GM20431 (cell line): Measurements from ENCODE around the gene PIGV.
"Not testable (repeated sequence)": the region's sequence is repeated elsewhere in the genome, so short reads cannot be mapped to it uniquely, and the experiment has no call there.

Experiments used
- in situ Hi-C: fragments of 300-500 bp; cut with MseI, MboI; formaldehyde crosslinking; loops from one replicate; pipeline ENCODE4 v1.15.0; 2020; ENCODE audit warnings: low sequenced_read_pairs; ENCODE audit not compliant: unreplicated experiment

Gene PIGV

DNA sequence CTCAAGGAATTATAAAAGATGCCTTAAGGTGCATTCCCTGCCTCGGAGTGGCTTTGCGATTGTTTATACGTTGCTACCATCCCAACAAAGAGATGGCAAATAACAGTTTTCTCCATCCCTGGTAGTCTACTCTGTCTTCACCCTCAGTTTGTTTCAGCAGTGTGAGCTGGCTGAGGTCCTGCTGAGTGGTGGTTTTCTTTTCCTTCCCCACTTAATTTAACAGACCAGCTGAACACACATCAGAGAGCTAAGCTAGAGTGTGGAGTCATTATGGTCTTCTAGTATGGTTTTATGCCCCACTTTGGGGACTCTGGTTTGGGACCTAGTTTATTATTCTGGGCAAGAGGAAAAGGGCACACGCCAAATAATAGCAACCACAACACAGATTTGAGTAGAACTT is 2.2 kb downstream of the PIGV start:
- in situ Hi-C loops, result loop anchor here (10.0 kb wide), 2 partner anchors 105 to 185 kb away; no protein-coding TSS in a partner anchor

DNA sequence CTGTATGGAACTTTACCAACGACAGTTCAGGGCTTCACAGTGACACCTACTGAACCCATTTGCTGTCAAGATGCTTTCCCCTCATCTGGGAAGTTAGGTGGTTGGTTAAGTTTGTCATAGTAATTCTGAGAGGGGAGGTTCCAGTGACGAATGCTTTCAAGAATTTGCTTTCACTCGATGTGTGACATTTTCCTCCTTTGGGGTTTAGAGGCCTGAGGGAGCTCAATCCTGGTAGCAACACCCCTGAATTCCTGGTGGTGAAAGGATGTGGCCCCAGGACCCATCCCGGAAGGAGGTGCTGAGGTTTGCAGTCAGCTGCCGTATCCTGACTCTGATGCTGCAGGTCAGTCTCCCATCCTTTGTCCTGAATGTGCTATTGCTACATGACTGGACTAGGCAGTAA is 2.8 kb downstream of the PIGV start:
- in situ Hi-C loops, result loop anchor here (10.0 kb wide), 1 partner anchor 186 kb away; no protein-coding TSS in a partner anchor

DNA sequence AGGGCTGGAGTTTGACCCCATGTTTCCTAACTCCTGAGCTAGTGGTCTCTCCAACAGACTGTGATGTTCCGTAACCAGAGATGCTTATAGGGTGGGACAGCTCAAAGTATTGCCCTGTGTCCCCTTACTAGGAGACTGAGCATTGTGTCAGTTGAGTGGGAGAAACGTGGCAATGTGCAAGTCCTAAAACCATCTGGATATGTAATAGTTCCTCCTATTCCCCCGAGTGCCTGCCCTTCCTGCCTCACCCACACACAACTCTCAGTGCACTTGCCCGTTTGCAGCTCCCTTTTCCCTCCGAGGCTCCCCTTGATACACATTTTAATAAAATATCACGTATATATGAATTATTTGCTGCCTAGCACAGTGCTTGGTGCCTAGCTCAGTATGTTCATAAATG is 3.4 kb downstream of the PIGV start:
- in situ Hi-C loops, result loop anchor here (10.0 kb wide), 1 partner anchor 186 kb away; no protein-coding TSS in a partner anchor

DNA sequence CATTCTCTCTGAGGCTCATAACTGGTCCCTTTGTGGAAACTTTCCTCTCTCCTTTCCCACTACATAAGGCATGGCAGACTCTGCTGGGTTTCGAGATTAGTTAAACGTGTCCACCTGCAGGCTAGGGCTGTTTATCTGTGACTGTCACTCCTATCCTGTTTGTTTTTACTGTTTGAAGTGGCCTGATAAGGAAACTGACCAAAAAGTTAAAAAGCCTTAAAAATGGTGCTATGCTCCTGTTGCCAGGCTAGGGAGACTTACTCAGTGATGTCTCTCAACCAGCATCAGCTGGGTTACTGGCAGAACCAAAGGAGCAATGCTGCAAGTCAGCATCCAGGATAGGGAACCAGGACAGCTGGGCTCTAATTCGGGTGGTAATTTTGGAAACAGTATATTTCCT is 3.9 kb downstream of the PIGV start:
- in situ Hi-C loops, result loop anchor here (10.0 kb wide), 1 partner anchor 187 kb away; no protein-coding TSS in a partner anchor

DNA sequence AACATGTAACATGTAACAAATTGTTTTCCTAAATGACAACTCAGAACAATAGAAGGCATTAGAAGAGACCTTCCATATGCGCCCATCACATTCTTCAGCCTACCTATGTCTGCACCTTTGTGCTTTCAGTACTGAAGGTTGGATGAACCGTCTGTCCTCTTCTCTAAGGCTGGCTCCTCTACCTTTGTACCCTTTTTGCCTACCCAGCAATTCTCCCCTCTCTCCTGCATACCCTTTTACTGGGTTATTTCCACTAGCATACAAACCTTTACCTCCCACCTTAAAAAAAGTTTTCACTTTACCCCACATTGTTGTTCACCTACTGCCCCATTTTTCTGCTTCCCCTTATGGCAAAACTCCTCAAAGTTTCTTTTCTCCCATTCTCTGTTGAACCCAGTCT is 5.2 kb downstream of the PIGV start:
- in situ Hi-C loops, result loop anchor here (10.0 kb wide), 1 partner anchor 188 kb away; no protein-coding TSS in a partner anchor

DNA sequence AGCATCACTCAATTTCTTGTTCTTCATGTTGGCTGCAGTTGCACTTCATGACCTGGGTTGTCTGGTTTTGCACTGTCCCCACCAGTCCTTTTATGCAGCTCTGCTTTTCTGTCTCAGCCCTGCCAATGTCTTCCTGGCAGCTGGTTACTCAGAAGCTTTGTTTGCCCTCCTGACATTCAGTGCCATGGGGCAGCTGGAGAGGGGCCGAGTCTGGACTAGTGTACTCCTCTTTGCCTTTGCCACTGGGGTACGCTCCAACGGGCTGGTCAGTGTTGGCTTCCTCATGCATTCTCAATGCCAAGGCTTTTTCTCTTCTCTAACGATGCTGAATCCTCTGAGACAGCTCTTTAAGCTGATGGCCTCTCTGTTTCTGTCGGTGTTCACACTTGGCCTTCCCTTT is 6.6 kb downstream of the PIGV start:
- in situ Hi-C loops, result loop anchor here (10.0 kb wide), 1 partner anchor 190 kb away; no protein-coding TSS in a partner anchor

DNA sequence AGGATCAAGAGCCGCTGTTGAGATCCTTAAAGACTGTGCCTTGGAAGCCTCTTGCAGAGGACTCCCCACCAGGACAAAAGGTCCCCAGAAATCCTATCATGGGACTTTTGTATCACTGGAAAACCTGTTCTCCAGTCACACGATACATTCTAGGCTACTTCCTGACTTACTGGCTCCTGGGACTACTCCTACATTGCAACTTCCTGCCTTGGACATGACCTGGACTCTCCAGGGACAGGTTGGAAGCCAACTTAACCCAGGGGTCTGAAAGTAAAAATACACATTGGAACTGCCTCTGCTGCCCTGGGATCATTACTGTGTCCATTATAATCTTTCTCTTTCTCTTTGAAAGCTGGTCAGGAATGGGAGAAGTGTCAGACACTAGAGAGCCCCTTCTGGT is 9.9 kb downstream of the PIGV start:
- in situ Hi-C loops, result loop anchor here (10.0 kb wide), 1 partner anchor 193 kb away; no protein-coding TSS in a partner anchor

DNA sequence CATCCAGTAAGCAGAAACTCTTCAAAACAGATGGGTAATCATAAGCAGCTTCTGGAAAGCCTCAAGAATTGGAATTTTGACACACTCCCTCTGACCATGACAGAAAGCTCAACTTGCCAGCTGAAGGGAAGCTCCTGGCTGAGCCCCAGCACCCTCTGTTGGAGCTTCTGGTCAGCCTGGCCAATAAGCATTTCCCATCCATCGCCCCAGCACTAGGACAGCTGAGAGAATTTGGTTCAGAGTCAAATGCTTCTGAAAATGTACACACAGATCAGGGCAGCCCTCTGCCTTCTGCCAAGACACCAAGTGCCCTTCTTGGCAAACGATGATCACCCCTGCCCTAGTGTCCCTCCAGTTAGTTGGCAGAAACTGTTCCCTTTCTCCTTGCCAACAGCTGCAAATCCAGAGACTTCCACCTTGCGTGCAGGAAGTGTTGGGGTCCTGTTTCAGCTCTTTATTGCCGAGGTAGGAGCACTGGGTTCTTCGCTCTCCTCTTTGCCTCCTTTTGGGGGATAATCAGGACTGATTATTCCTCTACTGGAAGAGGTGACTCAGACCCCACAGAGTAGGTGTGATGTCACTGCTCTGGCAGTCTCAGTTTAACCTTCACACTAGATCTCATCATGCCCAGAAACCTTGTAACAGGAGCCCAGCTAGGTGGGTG is 11.9 kb downstream of the PIGV start:
- in situ Hi-C loops, result loop anchor here (10.0 kb wide), 1 partner anchor 195 kb away; no protein-coding TSS in a partner anchor

DNA sequence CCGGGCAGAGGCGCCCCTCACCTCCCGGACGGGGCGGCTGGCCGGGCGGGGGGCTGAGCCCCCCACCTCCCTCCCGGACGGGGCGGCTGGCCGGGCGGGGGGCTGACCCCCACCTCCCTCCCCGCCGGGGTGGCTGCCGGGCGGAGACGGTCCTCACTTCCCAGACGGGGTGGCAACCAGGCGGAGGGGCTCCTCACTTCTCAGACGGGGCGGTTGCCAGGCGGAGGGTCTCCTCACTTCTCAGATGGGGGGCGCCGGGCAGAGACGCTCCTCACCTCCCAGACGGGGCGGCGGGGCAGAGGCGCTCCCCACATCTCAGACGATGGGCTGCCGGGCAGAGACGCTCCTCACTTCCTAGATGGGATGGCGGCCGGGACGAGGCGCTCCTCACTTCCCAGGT is 16.2 kb downstream of the PIGV start:
- in situ Hi-C loops, result not testable (repeated sequence)

DNA sequence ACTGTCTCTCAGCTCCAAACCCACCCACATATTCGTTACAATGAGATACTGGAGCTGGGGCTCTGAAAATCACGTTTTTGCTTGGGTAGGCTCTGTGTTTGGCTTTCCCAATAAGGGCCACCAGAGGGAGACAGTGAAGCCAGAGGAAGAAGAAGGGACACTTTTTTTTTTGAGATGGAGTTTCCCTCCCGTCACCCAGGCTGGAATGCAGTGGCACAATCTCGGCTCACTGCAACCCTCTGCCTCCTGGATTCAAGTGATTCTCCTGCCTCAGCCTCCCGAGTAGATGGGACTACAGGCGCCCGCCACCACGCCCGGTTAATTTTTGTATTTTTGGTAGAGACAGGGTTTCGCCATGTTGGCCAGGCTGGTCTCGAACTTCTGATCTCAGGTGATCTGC is 22.4 kb downstream of the PIGV start:
- in situ Hi-C loops, result not testable (repeated sequence)

DNA sequence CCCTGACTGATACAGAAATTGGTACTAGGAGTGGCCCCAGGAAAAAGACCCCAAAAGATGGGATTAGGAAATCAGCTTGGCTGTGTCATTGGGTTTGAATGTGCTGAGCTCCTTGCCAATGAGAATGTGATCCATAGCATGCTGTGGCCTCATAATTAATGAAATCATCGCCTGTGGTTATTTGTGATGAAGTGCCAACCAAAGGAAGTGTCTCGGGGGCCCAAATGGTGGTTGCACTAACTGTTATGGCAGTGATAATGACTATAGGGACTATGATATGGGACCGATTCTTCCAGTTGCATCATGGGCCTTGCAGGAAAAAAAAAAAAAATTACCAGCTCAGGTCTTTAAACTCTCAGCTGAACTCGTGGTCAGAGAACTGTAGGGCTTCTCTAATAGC is 23.3 kb downstream of the PIGV start:
- in situ Hi-C loops, result no loop called here

DNA sequence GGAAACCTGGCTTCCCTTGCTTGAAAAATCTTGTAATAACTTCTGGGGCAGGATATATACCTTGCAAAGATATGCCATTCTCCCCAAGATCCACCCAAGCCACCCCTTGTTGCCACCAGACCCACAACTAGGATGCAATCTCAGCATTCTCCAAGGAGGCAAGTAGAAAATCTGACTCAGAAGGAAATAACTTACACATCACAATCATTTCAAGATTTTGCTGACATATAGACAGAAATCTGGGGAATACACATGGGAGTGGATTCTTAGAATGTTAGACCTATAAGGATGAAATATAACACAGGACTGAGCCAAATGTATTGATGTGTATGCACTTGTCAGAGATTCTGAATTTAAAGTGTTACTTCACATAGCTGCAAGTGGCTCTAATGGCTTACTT is 24.0 kb downstream of the PIGV start:
- in situ Hi-C loops, result no loop called here

DNA sequence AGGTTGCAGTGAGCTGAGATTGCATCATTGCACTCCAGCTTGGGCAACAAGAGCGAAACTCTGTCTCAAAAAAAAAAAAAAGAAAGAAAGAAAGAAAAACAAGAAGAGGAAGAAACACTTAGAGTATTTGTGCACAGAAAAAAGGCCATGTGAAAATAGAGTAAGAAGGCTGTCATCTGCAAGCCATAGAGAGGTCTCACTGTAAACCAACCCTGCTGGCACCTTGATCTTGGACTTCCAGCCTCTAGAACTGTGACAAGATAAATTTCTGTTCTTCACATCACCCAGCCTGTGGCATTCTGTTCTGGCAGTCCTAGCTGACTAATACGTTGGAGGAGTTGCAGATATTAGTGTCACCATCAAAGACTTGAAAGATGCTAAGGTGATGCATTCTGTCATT is 26.6 kb downstream of the PIGV start:
- in situ Hi-C loops, result no loop called here

DNA sequence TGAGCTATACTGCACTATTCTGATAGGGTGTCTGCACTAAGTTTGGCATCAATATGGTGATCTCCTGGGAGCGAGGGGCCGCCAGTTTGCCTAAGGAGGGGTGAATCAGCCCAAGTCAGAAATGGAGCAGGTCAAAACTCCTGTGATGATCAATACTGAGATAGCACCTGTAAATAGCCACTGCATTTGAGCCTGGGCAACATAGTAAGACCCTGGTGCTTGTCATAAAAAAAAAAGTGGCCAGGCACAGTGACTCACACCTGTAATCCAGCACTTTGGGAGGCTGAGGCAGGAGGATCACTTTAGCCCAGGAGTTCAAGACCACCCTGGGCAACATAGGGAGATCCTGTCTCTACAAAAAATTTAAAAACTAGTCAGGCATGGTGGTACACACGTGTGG is 27.1 kb downstream of the PIGV start:
- in situ Hi-C loops, result no loop called here

DNA sequence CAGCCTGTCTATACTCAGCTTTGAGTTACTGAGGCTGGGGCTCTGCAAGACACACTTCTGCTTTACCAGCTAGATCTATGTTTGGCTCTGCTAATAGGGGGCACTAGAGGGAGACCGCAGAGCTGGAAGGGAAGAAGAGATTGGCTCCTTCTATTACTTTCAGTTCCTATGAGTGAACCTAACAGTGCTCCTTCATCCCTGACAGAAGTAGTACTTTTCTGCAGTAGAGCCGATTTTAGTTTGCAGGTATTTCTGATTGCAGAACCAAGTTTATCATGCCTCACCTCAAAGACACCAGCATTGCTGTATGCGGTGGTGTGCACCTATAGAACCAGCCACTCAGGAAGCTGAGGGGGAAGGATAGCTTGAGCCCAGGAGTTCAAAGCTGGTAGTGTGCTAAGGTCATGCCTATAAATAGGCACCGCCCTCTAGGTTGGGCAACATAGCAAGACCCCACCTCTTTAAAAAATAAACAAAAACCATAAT is 33.1 kb downstream of the PIGV start:
- in situ Hi-C loops, result no loop called here

DNA sequence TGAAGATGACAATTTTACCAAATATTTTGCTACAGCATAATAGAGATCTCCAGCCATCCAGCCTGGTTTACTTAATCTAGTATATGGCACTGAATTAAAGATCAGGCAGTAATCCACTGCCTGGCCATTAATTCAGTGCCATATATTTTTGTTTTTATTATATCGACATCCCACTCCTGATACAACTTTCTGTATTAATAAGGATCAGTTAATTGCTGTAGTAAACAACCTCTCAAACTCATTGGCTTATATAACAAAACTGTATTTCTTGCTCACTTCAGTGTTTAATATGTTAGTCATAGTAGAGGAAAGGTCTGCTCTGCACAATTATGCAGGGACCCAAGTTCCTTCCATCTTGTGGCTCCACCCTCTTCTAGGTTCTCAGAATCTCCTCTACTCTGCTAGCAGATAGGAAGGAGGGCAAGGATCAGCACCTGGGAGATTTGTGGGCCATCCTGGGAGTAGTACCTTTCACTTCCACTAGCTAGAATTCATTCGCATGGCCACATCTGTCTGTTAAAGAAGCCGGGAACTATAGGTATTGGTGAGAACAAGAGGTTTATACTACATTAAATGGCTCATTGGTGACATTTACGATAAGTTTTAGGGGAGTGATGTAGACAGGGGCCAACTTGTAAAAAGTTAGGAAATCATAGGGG is 35.1 kb downstream of the PIGV start:
- in situ Hi-C loops, result no loop called here

DNA sequence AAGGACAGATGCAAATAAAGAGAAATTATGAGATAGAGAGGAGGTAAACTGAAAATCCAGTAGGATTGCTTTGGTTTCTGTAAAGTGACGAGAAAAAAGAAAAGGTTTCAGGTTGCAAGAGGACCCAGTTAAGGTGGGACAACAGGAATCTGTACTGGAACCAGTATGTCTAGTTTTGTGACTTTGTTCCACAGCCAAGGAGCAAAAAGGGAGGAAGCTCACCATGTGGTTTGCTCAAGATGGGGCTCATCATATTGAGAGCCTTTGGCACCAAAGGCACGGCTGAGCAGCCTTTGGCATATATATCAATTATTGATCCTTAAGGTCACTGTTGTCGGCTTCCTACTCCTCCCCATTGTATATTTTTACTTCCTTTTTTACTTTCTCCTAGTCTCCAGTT is 37.0 kb downstream of the PIGV start:
- in situ Hi-C loops, result no loop called here

DNA sequence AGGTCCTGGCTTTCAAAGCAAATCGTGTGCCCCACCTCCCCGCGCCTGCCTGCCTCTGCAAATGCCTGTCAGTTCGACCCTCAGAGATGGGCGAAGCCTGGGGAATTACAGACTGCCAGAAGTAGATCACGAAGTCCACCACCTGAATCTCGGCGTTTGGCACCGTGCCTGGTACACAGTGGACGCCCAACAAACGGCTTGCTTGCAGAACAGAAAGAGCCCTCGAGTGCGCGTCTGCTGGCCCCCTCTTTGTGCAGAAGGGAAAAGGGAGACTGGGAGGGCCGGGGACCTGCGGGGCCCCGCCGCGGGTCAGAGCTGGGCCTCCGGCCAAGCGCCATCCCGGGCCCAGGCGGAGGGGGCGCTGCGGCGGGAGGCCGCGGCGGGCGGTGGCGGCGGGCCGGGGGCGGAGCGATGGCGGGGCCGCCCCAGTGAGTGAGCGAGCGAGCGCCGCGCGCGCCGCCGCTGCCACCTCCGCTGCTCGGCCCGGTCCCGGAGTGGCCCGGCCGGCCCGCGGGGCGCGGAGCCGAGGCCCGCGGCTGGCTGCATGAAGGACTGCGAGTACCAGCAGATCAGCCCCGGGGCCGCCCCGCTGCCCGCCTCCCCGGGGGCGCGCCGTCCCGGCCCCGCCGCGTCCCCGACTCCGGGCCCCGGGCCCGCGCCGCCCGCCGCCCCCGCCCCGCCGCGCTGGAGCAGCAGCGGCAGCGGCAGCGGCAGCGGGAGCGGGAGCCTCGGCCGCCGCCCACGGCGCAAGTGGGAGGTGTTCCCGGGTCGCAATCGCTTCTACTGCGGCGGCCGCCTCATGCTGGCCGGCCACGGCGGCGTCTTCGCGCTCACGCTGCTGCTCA is 38.7 kb downstream of the PIGV start, which contains the start of gene ZDHHC18:
TSS of gene ZDHHC18 (plus strand) at position 428 of the 845 bp plus-strand sequence. CDS start at position 545, 117 bp downstream.
- in situ Hi-C loops, result no loop called here

DNA sequence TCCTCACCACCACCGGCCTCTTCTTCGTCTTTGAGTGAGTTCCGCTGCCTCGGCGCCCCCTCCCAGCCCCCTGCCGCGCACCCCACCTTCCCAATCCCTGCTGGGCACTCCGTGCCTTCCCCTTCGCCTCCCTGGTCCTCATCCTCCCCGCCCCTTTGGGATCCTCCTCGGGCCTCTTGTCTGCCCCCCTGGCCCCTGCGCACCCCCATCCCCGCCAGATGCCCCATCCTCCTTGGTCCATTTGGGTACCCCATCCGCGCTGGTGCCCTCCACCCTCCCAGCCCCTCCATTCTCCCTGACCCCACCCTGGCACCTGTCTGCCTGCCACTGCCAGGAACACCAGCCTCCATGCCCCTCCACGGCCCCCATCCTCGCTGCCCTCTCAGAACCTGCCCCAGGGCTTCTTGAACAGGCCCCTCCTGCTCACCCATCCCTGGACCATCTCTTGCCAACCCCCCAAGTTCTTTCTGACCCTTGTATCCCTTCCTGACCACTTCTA is 39.4 kb downstream of the PIGV start:
- in situ Hi-C loops, result no loop called here

DNA sequence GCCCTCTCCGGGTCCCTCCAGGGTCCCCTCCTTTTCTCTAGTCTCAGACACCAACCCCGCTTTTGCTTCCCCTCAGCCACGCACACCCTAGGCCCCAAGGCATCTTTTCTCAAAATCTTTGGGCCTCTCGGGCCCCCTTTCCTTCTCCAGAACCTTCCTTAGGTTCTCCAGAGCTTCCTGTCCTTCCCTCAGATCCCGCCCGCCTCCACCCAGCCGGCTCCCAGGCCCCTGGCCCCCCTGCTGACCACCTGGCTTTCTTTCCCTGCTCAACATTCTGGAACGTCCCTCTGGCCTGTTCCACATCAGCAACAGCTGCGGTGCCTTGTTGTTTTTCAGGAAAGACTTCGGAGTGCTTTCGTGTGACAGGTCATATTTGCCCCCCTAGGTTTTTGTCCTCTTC is 39.9 kb downstream of the PIGV start:
- in situ Hi-C loops, result no loop called here
